H1 (cell line): Measurements from ENCODE around the gene SKAP1. TPM values are rescaled to one million over a fixed set of nuclear protein-coding genes. Genes with fewer than 3 reads are reported as not detected.

Source experiments
- CTCF ChIA-PET: fragments of 300-600 bp; sonication (Branson Sonifier 250); formaldehyde crosslinking; loops from one replicate; lab custom pipeline; 2021; ENCODE audit not compliant: partially characterized antibody; lab: Charles Lee
- POLR2A ChIA-PET: fragments of 300-600 bp; sonication (Branson Sonifier 250); formaldehyde crosslinking; loops from one replicate; lab custom pipeline; 2021; ENCODE audit warnings: inconsistent platforms; ENCODE audit not compliant: partially characterized antibody; lab: Charles Lee
- DNase-seq, 2 experiments: peaks; one replicate each; pipeline versions ENCODE4 v3.0.0 to v3.0.0-alpha.2; 2010 to 2022; ENCODE audit warnings: low spot score in 2 of 2, low read depth in 1 of 2, mixed read lengths in 1 of 2
- FAIRE-seq: peaks from 2 replicates; lab custom pipeline; 2011; peaks lifted over from hg19 to GRCh38; lab: Jason Lieb, UNC
- H2AFZ ChIP-seq: 2 replicates; pipeline ENCODE4 v1.8.1; 2012; ENCODE audit warnings: low read length, inconsistent platforms
- H2AK5ac ChIP-seq: 2 replicates; pipeline ENCODE4 v1.6.1; 2013; ENCODE audit warnings: low read depth, low read length
- H2BK120ac ChIP-seq: replicated peaks from 2 replicates; pipeline ENCODE3; 2013; ENCODE audit warnings: low read depth, low read length, inconsistent platforms
- H2BK12ac ChIP-seq: 2 replicates; pipeline ENCODE4 v1.6.1; 2013; ENCODE audit warnings: low read depth, low read length
- H2BK15ac ChIP-seq: 2 replicates; pipeline ENCODE4 v1.6.1; 2013; ENCODE audit warnings: low read length
- H2BK20ac ChIP-seq: 2 replicates; pipeline ENCODE4 v1.6.1; 2013; ENCODE audit warnings: low read length
- H2BK5ac ChIP-seq: 2 replicates; pipeline ENCODE4 v1.6.1; 2013; ENCODE audit warnings: low read depth, low read length
- H3K14ac ChIP-seq: 2 replicates; pipeline ENCODE4 v1.6.1; 2013; ENCODE audit warnings: inconsistent platforms; ENCODE audit not compliant: insufficient read length
- H3K18ac ChIP-seq: 2 replicates; pipeline ENCODE4 v1.6.1; 2013; ENCODE audit warnings: low read length; ENCODE audit errors: extremely low read depth
- H3K23ac ChIP-seq: 2 replicates; pipeline ENCODE4 v1.6.1; 2013; ENCODE audit warnings: inconsistent platforms; ENCODE audit not compliant: insufficient read length
- H3K23me2 ChIP-seq: 2 replicates; pipeline ENCODE4 v1.6.1; 2013; ENCODE audit warnings: low read depth, low read length
- H3K27ac ChIP-seq: 2 replicates; pipeline ENCODE4 v1.6.1; 2011; ENCODE audit warnings: low read depth, low read length, inconsistent platforms
- H3K27me3 ChIP-seq, 4 experiments: replicated peaks in 1 of 4; 1 replicate in 1 of 4; 2 replicates in 3 of 4; pipeline versions ENCODE4 v1.6.1 to v1.8.1; 2011 to 2013; ENCODE audit warnings: low read length in 3 of 4, mild to moderate bottlenecking in 3 of 4, inconsistent platforms in 2 of 4, mixed read lengths in 2 of 4, moderate library complexity in 1 of 4; ENCODE audit not compliant: control insufficient read depth in 3 of 4, insufficient read depth in 3 of 4; ENCODE audit errors: extremely low read depth in 1 of 4
- H3K36me3 ChIP-seq, 4 experiments: 2 replicates each; pipeline versions ENCODE4 v1.6.1 to v1.8.1; 2011 to 2013; ENCODE audit warnings: mild to moderate bottlenecking in 4 of 4, low read length in 3 of 4, moderate library complexity in 2 of 4, control low read depth in 1 of 4, inconsistent platforms in 1 of 4; ENCODE audit not compliant: insufficient read depth in 4 of 4, control insufficient read depth in 2 of 4
- H3K4ac ChIP-seq: replicated peaks from 2 replicates; pipeline ENCODE3; 2013; ENCODE audit warnings: low read length, low read depth, mixed read lengths, inconsistent platforms; ENCODE audit not compliant: insufficient read length
- H3K4me1 ChIP-seq, 4 experiments: replicated peaks in 1 of 4; 1 replicate in 1 of 4; 2 replicates in 3 of 4; pipeline versions ENCODE4 v1.6.1 to v1.8.1; 2011 to 2013; ENCODE audit warnings: low read length in 3 of 4, inconsistent platforms in 2 of 4, mixed read lengths in 1 of 4; ENCODE audit not compliant: insufficient read depth in 4 of 4, control insufficient read depth in 3 of 4
- H3K4me2 ChIP-seq, 2 experiments: 2 replicates each; pipeline versions ENCODE4 v1.6.1 to v1.8.1; 2011 to 2013; ENCODE audit warnings: low read depth in 2 of 2, low read length in 2 of 2, control low read depth in 1 of 2, inconsistent platforms in 1 of 2, mild to moderate bottlenecking in 1 of 2; ENCODE audit not compliant: insufficient read depth in 1 of 2
- H3K4me3 ChIP-seq, 4 experiments: fragments of 200-600, 300-600 bp in 1 of 4; sonication (generic), shearing (Covaris generic), sonication (Bioruptor Twin) in 1 of 4; 2 replicates each; pipeline versions ENCODE4 v1.5.1 to v1.8.1; 2011 to 2016; ENCODE audit warnings: low read length in 4 of 4, low read depth in 3 of 4, control low read depth in 2 of 4, inconsistent platforms in 2 of 4, mild to moderate bottlenecking in 2 of 4, mixed read lengths in 1 of 4, moderate library complexity in 1 of 4; ENCODE audit not compliant: insufficient read depth in 2 of 4; ENCODE audit errors: extremely low read depth in 1 of 4
- H3K56ac ChIP-seq: replicated peaks from 2 replicates; pipeline ENCODE3; 2013; ENCODE audit warnings: low read depth, mild to moderate bottlenecking, mixed read lengths, low read length, inconsistent platforms; ENCODE audit not compliant: insufficient read length
- H3K79me1 ChIP-seq: 2 replicates; pipeline ENCODE4 v1.6.1; 2013; ENCODE audit warnings: low read depth, low read length, control low read depth
- H3K79me2 ChIP-seq, 2 experiments: 2 replicates each; pipeline versions ENCODE4 v1.6.1 to v1.8.1; 2012 to 2013; ENCODE audit warnings: low read length in 2 of 2, mild to moderate bottlenecking in 2 of 2, inconsistent platforms in 1 of 2; ENCODE audit not compliant: insufficient read depth in 2 of 2, control insufficient read depth in 1 of 2
- H3K9ac ChIP-seq, 4 experiments: replicated peaks in 1 of 4; 1 replicate in 1 of 4; 2 replicates in 3 of 4; pipeline versions ENCODE4 v1.6.1 to v1.8.1; 2011 to 2013; ENCODE audit warnings: low read depth in 3 of 4, low read length in 3 of 4, control low read depth in 2 of 4, mild to moderate bottlenecking in 2 of 4, moderate library complexity in 2 of 4, inconsistent platforms in 1 of 4; ENCODE audit errors: extremely low read depth in 1 of 4
- H3K9me3 ChIP-seq, 2 experiments: 2 replicates each; pipeline versions ENCODE4 v1.6.1 to v1.8.1; 2012 to 2013; ENCODE audit warnings: mild to moderate bottlenecking in 2 of 2, moderate library complexity in 2 of 2, control low read depth in 1 of 2, inconsistent platforms in 1 of 2, low read depth in 1 of 2, low read length in 1 of 2, mixed read lengths in 1 of 2; ENCODE audit not compliant: insufficient read depth in 2 of 2
- H4K20me1 ChIP-seq, 2 experiments: replicated peaks in 1 of 2; 2 replicates each; pipeline versions ENCODE3 to v1.8.1; 2011 to 2013; ENCODE audit warnings: inconsistent platforms in 2 of 2, low read length in 2 of 2, mild to moderate bottlenecking in 1 of 2; ENCODE audit not compliant: insufficient read depth in 2 of 2, control insufficient read depth in 1 of 2
- H4K5ac ChIP-seq: 2 replicates; pipeline ENCODE4 v1.6.1; 2013; ENCODE audit warnings: low read length, low read depth, mixed read lengths, inconsistent platforms; ENCODE audit not compliant: insufficient read length
- H4K8ac ChIP-seq: 2 replicates; pipeline ENCODE4 v1.8.0; 2013; ENCODE audit warnings: mild to moderate bottlenecking, moderate library complexity, low read length, inconsistent platforms; ENCODE audit not compliant: insufficient read depth; ENCODE audit errors: extremely low read depth
- H4K91ac ChIP-seq: replicated peaks from 2 replicates; pipeline ENCODE3; 2013; ENCODE audit warnings: low read length, mixed read lengths, inconsistent platforms; ENCODE audit not compliant: insufficient read length
- WGBS, 2 experiments: shearing (Covaris generic) in 1 of 2; methylation state at CpG; one replicate each; pipeline versions ENCODE4 v1.1.6 to v1.1.7; 2013 to 2015; ENCODE audit warnings: low lambda C conversion rate in 2 of 2, mixed read lengths in 2 of 2, inconsistent platforms in 1 of 2, low coverage in 1 of 2, missing lambda C conversion rate in 1 of 2; ENCODE audit not compliant: insufficient replicate concordance in 2 of 2, insufficient coverage in 1 of 2, insufficient read length in 1 of 2; ENCODE audit errors: extremely low coverage in 1 of 2, missing lambda C conversion rate in 1 of 2; 5-methylcytosine and 5-hydroxymethylcytosine counted together
- polyA plus RNA-seq, 7 experiments: library from polyadenylated mRNA; depleted of rRNA in 3 of 7; stranded (reverse) in 5 of 7; unstranded in 2 of 7; fragments of >200 nt in 5 of 7; fragments of 200-250 nt in 2 of 7; gene quantifications; 1 replicate in 5 of 7; 2 replicates in 1 of 7; 4 replicates in 1 of 7; pipeline versions ENCODE4 v1.2.1 to v1.2.3, GENCODE V29; 2011 to 2013; ENCODE audit warnings: missing spikeins in 2 of 7, mixed read lengths in 2 of 7
- total RNA-seq: library from RNA; stranded (reverse); fragmentation: NEBNext Ultra II Directional; extraction: Animal tissue kit (Norgen Biotek cat#: 25700); gene quantifications from 2 replicates; pipeline ENCODE4 v1.2.1, GENCODE V29; 2021

Gene SKAP1
- total and polyA plus RNA-seq, 2 of the 8 experiments (the other 6 are each of a cell fraction or from before 2014, with no cell fraction given) = not detected

GRCh38 chr17:48211787-48212186 is 218.2 kb downstream of the SKAP1 start:
- H2BK12ac ChIP-seq = no peak overlapping the region
- no peaks in the 10 kb centered on the region for H3K4me1 ChIP-seq
- H3K9me3 ChIP-seq = no peaks in the 10 kb centered on the region
- no peak overlapping the region for H4K91ac ChIP-seq
- no peak overlapping the region for H3K4me2 ChIP-seq
- H3K23ac ChIP-seq = no peak overlapping the region
- ChIA-PET POLR2A (no interaction called here), CTCF (interaction anchor here (0.9 to 7.2 kb wide), 5 partner anchors 16 to 185 kb away, joined by 3 to 61 read pairs (median 3); no protein-coding TSS in a partner anchor)
- no peaks in the 10 kb centered on the region for H3K23me2 ChIP-seq
- H2BK5ac ChIP-seq = no peak overlapping the region
- H3K56ac ChIP-seq = no peak overlapping the region
- no peaks in the 10 kb centered on the region for H3K79me1 ChIP-seq
- 65% methylated on average over 4 of the region's 4 CpGs; no CpG with 5 or more reads in 1 of the 2 experiments for WGBS, 2 experiments
- H2AFZ ChIP-seq = peak overlapping the region; percentile 31; the same call in 1 of the 2 replicates
- H2AK5ac ChIP-seq = no peak overlapping the region
- no peaks in the 10 kb centered on the region for H3K27me3 ChIP-seq
- no peak overlapping the region for H3K4me3 ChIP-seq
- H3K4ac ChIP-seq = no peak overlapping the region
- H2BK120ac ChIP-seq = no peak overlapping the region
- FAIRE-seq (no peak), DNase-seq (no peak)
- H3K14ac ChIP-seq = no peak overlapping the region
- H4K8ac ChIP-seq = no peak overlapping the region
- peak overlapping the region; percentile 26; the same call in 1 of the 2 replicates for H2BK15ac ChIP-seq
- no peak overlapping the region for H3K9ac ChIP-seq
- H3K79me2 ChIP-seq = no peaks in the 10 kb centered on the region
- no peak overlapping the region for H4K5ac ChIP-seq
- no peak overlapping the region for H2BK20ac ChIP-seq
- H4K20me1 ChIP-seq = no peaks in the 10 kb centered on the region
- H3K18ac ChIP-seq = no peak overlapping the region
- no peaks in the 10 kb centered on the region for H3K36me3 ChIP-seq
- H3K27ac ChIP-seq = no peak overlapping the region
